ENCODE results near the gene CPLX3.

Gene CPLX3

GRCh38 chr15:74826364-74826819, at the start of gene CPLX3:
Gene CPLX3 (plus strand): TSS chr15:74826627. CDS start chr15:74826704, 77 bp downstream.
- Histone ChIP-seq H3K27me3 (ENCODE audit: insufficient read depth, low read length) (peaks cover 48% of the 10 kb centered on the region), H3K4me3 (ENCODE audit: low read depth, low read length) (no peak within 1 kb of the TSS), H3K79me2 (ENCODE audit: control insufficient read depth, insufficient read depth, low read length, unreplicated experiment) (no peaks in the 10 kb centered on the region), H2AFZ (ENCODE audit: low read length, unreplicated experiment) (no peak within 1 kb of the TSS), H3K27ac (ENCODE audit: low read depth, low read length) (no peak within 1 kb of the TSS), H3K4me1 (ENCODE audit: control insufficient read depth, insufficient read depth, low read length, unreplicated experiment) (peaks cover 6% of the 10 kb centered on the region), H3K36me3 (ENCODE audit: insufficient read depth, low read length) (no peaks in the 10 kb centered on the region)

GRCh38 chr15:74776821-74777768, 49.3 kb upstream of the CPLX3 start:
- no peak overlapping the region for H3K27ac ChIP-seq (ENCODE audit: low read depth, low read length)
- no peak overlapping the region for H3K4me3 ChIP-seq (ENCODE audit: low read depth, low read length)
- peaks cover 6% of the 10 kb centered on the region for H3K4me1 ChIP-seq (ENCODE audit: control insufficient read depth, insufficient read depth, low read length, unreplicated experiment)
- no peaks in the 10 kb centered on the region for H3K36me3 ChIP-seq (ENCODE audit: insufficient read depth, low read length)
- no peaks in the 10 kb centered on the region for H3K27me3 ChIP-seq (ENCODE audit: insufficient read depth, low read length)
- no peak overlapping the region for H2AFZ ChIP-seq (ENCODE audit: low read length, unreplicated experiment)
- H3K79me2 ChIP-seq (ENCODE audit: control insufficient read depth, insufficient read depth, low read length, unreplicated experiment), result no peaks in the 10 kb centered on the region

- Histone ChIP-seq H3K4me1 (ENCODE audit: control insufficient read depth, insufficient read depth, low read length, unreplicated experiment) (peaks cover 6% of the 10 kb centered on the region), H3K27ac (ENCODE audit: low read depth, low read length) (no peak overlapping the region), H3K79me2 (ENCODE audit: control insufficient read depth, insufficient read depth, low read length, unreplicated experiment) (peaks cover 6% of the 10 kb centered on the region), H3K36me3 (ENCODE audit: insufficient read depth, low read length) (no peaks in the 10 kb centered on the region), H2AFZ (ENCODE audit: low read length, unreplicated experiment) (no peak overlapping the region), H3K4me3 (ENCODE audit: low read depth, low read length) (no peak overlapping the region), H3K27me3 (ENCODE audit: insufficient read depth, low read length) (no peaks in the 10 kb centered on the region)
Measured at GRCh38 chr15:74777769-74778598, 48.4 kb upstream of the CPLX3 start.

- peaks cover 12% of the 10 kb centered on the region for H3K79me2 ChIP-seq (ENCODE audit: control insufficient read depth, insufficient read depth, low read length, unreplicated experiment)
- H3K27me3 ChIP-seq (ENCODE audit: insufficient read depth, low read length), result no peaks in the 10 kb centered on the region
- H3K36me3 ChIP-seq (ENCODE audit: insufficient read depth, low read length), result no peaks in the 10 kb centered on the region
- no peak overlapping the region for H3K27ac ChIP-seq (ENCODE audit: low read depth, low read length)
- H3K4me3 ChIP-seq (ENCODE audit: low read depth, low read length), result no peak overlapping the region
- no peak overlapping the region for H2AFZ ChIP-seq (ENCODE audit: low read length, unreplicated experiment)
- peaks cover 8% of the 10 kb centered on the region for H3K4me1 ChIP-seq (ENCODE audit: control insufficient read depth, insufficient read depth, low read length, unreplicated experiment)
Measured at GRCh38 chr15:74778599-74778970, 47.8 kb upstream of the CPLX3 start.

- H3K4me1 ChIP-seq (ENCODE audit: control insufficient read depth, insufficient read depth, low read length, unreplicated experiment), result peaks cover 14% of the 10 kb centered on the region
- no peak overlapping the region for H3K27ac ChIP-seq (ENCODE audit: low read depth, low read length)
Measured at GRCh38 chr15:74779162-74779648, 47.2 kb upstream of the CPLX3 start.

GRCh38 chr15:74780523-74781430, 45.6 kb upstream of the CPLX3 start:
- H3K79me2 ChIP-seq (ENCODE audit: control insufficient read depth, insufficient read depth, low read length, unreplicated experiment), result peaks cover 34% of the 10 kb centered on the region
- no peak overlapping the region for H3K27ac ChIP-seq (ENCODE audit: low read depth, low read length)
- H2AFZ ChIP-seq (ENCODE audit: low read length, unreplicated experiment), result peak overlapping the region; percentile 90

More at GRCh38 chr15:74779162-74779648, 47.2 kb upstream of the CPLX3 start:
- no peaks in the 10 kb centered on the region for H3K27me3 ChIP-seq (ENCODE audit: insufficient read depth, low read length)
- no peak overlapping the region for H2AFZ ChIP-seq (ENCODE audit: low read length, unreplicated experiment)
- H3K36me3 ChIP-seq (ENCODE audit: insufficient read depth, low read length), result no peaks in the 10 kb centered on the region
- no peak overlapping the region for H3K4me3 ChIP-seq (ENCODE audit: low read depth, low read length)
- H3K79me2 ChIP-seq (ENCODE audit: control insufficient read depth, insufficient read depth, low read length, unreplicated experiment), result peaks cover 18% of the 10 kb centered on the region

GRCh38 chr15:74781431-74782258, 44.8 kb upstream of the CPLX3 start, which contains the start of gene CSK:
Gene CSK (plus strand): TSS chr15:74782080. CDS start chr15:74798298, 16,218 bp downstream.
- Histone ChIP-seq H3K27me3 (ENCODE audit: insufficient read depth, low read length) (no peaks in the 10 kb centered on the region), H3K4me1 (ENCODE audit: control insufficient read depth, insufficient read depth, low read length, unreplicated experiment) (peaks cover 32% of the 10 kb centered on the region), H3K36me3 (ENCODE audit: insufficient read depth, low read length) (no peaks in the 10 kb centered on the region), H2AFZ (ENCODE audit: low read length, unreplicated experiment) (peak within 1 kb of the TSS; percentile 90), H3K4me3 (ENCODE audit: low read depth, low read length) (peak within 1 kb of the TSS; percentile 98), H3K79me2 (ENCODE audit: control insufficient read depth, insufficient read depth, low read length, unreplicated experiment) (peaks cover 41% of the 10 kb centered on the region), H3K27ac (ENCODE audit: low read depth, low read length) (0 out of 2 replicates have a peak within 1 kb of the TSS, but pooled peaks have one; percentile 5)

More at GRCh38 chr15:74780523-74781430, 45.6 kb upstream of the CPLX3 start:
- H3K4me1 ChIP-seq (ENCODE audit: control insufficient read depth, insufficient read depth, low read length, unreplicated experiment), result peaks cover 26% of the 10 kb centered on the region
- no peaks in the 10 kb centered on the region for H3K36me3 ChIP-seq (ENCODE audit: insufficient read depth, low read length)
- H3K27me3 ChIP-seq (ENCODE audit: insufficient read depth, low read length), result no peaks in the 10 kb centered on the region
- H3K4me3 ChIP-seq (ENCODE audit: low read depth, low read length), result peak overlapping the region; percentile 98

GRCh38 chr15:74782259-74783071, 44.0 kb upstream of the CPLX3 start:
- Histone ChIP-seq H3K27me3 (ENCODE audit: insufficient read depth, low read length) (no peaks in the 10 kb centered on the region), H3K27ac (ENCODE audit: low read depth, low read length) (0 out of 2 replicates have a peak overlapping the region, but pooled peaks have one; percentile 5), H2AFZ (ENCODE audit: low read length, unreplicated experiment) (peak overlapping the region; percentile 69), H3K36me3 (ENCODE audit: insufficient read depth, low read length) (no peaks in the 10 kb centered on the region), H3K4me1 (ENCODE audit: control insufficient read depth, insufficient read depth, low read length, unreplicated experiment) (peaks cover 33% of the 10 kb centered on the region), H3K4me3 (ENCODE audit: low read depth, low read length) (peak overlapping the region; percentile 98), H3K79me2 (ENCODE audit: control insufficient read depth, insufficient read depth, low read length, unreplicated experiment) (peaks cover 49% of the 10 kb centered on the region)
